Fibroblast of mammary gland (primary cell): ENCODE results near the gene ATAD5.
"Not testable (repeated sequence)": the region's sequence is repeated elsewhere in the genome, so short reads cannot be mapped to it uniquely, and the experiment has no call there.

Source experiments
- DNase-seq: peaks from one replicate; pipeline ENCODE4 v3.0.0-alpha.2; 2010; ENCODE audit warnings: low read depth
- H3K4me3 ChIP-seq: 2 replicates; pipeline ENCODE4 v1.5.1; 2011; ENCODE audit warnings: low read depth, mild to moderate bottlenecking, low read length, moderate library complexity; ENCODE audit not compliant: control insufficient read depth
- TF ChIP-seq, protein P1 (sequence below): conservative IDR thresholded peaks from 2 replicates; pipeline ENCODE4 v1.5.1; 2011; ENCODE audit warnings: low read depth, low read length, inconsistent platforms; ENCODE audit not compliant: control insufficient read depth, insufficient read depth

Gene ATAD5

DNA sequence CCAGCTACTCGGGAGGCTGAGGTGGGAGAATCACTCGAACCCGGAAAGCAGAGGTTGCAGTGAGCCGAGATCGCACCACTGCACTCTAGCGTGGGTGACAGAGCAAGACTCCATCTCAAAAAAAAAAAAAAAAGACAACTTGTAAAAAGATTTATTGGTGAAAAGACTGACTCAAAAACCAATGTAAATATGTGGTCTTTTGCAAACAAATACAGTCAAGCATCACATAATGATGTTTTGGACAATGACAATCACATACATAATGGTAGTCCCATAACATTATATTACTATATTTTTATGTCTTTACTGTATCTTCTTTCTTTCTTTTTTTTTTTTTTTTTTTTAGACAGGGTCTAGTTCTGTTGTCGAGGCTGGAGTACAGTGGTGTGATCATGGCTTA, 15.6 kb upstream of the ATAD5 start:
- TF ChIP-seq, protein P1, sequence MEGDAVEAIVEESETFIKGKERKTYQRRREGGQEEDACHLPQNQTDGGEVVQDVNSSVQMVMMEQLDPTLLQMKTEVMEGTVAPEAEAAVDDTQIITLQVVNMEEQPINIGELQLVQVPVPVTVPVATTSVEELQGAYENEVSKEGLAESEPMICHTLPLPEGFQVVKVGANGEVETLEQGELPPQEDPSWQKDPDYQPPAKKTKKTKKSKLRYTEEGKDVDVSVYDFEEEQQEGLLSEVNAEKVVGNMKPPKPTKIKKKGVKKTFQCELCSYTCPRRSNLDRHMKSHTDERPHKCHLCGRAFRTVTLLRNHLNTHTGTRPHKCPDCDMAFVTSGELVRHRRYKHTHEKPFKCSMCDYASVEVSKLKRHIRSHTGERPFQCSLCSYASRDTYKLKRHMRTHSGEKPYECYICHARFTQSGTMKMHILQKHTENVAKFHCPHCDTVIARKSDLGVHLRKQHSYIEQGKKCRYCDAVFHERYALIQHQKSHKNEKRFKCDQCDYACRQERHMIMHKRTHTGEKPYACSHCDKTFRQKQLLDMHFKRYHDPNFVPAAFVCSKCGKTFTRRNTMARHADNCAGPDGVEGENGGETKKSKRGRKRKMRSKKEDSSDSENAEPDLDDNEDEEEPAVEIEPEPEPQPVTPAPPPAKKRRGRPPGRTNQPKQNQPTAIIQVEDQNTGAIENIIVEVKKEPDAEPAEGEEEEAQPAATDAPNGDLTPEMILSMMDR, result no peak
- no peak overlapping the region for H3K4me3 ChIP-seq
- DNase-seq, result no peak

DNA sequence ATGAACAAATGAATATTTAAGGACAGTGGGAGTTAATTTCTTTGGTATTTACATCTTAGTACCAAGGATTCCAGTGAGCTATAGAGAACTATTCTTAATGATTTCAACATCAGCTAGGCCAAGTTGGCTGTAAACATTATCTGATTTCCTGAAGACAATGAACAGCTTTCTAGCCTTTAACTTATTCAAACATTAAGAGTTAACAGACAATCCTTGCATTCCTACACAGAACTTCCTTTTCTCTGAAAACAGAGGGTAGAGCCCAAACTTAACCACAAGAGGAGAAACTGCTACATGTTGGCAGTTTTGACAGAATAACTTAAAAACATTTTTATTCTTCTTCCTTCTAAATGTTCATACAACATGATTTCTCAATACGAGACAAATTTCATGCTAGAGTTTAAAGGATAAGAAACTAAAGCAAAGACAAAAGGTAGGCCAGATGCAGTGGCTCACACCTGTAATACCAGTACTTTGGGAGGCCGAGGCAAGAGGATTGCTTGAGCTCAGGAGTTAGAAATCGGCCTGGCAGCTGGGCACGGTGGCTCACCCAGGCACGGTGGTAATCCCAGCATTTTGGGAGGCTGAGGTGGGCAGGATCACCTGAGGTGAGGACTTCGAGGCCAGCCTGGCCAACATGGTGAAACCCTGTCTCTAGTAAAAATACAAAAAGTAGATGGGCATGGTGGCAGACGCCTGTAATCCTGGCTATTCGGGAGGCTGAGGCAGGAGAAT, 11.6 kb upstream of the ATAD5 start:
- H3K4me3 ChIP-seq, result no peak overlapping the region
- DNase-seq, result no peak

DNA sequence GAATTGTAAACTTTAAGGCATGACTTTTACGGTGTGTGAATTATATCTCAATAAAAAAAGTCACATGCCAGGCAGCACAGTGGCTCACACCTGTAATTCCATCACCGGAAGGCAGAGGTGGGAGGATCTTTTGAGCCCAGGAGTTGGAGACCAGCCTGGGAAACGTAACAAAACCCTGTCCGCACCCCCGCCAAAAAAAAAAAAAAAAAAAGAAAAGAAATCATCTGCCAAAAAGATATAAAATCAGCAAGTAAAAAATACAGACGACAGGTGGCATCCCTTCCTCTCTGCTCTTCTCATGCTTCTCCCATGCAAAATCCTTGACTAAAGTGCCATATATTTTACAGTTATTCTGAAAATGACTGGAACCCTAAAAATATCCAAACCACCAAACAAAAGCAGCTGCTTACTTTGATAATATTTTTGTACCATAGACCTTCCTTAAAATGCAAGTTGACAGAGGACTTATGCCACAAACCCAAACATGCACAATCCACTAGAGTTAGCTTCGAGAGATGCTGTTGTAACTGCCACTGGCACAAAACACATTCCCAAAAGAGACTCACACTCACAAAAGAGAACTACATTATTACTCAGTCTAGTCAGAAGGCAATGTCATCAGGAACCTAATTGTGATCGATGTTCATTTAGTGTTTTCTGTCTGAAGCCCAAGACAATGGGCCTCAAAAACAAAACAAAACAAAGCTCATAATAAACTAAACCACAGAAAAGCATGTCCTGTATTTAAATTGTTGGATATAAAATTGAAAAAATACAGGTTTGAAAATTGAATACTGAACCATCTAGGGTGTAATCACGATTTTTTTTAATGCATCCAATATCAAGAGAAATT, 9.7 kb upstream of the ATAD5 start:
- TF ChIP-seq, protein P1, result no peak
- no peak for DNase-seq
- no peak overlapping the region for H3K4me3 ChIP-seq

More for the DNA sequence above, 11.6 kb upstream of the ATAD5 start:
- TF ChIP-seq, protein P1, result no peak

DNA sequence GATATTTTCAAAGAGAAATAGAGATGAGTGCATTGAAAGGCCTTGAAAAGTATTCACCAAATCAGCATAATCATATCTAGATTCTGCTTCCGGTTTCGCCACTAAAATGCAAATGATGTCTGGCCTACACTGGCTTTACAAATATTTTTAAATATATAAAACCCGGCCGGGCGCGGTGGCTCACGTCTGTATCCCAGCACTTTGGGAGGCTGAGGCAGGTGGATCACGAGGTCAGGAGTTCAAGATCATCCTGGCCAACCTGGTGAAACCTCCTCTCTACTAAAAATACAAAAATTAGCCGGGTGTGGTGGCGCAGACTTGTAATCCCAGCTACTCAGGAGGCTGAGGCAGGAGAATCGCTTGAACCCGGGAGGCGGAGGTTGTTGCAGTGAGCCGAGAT, 8.8 kb upstream of the ATAD5 start:
- DNase-seq, H3K4me3 ChIP-seq: not testable (repeated sequence)

DNA sequence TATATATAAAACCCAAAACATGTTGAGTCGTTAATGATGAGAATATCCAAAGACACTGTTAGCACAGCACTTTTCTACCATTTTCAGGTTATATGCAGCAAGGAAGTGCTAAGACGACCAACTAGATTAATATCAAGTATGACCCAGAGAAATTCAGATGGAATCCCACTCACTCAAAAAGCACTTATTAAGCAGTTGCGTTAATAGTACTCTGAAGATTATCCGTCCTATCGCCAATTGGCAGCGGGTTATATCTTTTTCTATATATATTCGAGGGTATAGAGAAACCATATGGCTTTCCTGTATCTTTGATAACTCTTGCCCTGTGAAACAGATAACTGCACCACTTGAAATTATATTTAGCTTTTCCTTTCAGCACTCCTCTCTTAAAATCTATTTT, 8.3 kb upstream of the ATAD5 start:
- DNase-seq, result no peak
- peak overlapping the region; percentile 95 for H3K4me3 ChIP-seq
- TF ChIP-seq, protein P1, result no peak

GRCh38 chr17:30824002-30824355, 7.8 kb upstream of the ATAD5 start:
- DNase-seq, result no peak
- H3K4me3 ChIP-seq, result peak overlapping the region; percentile 95
- TF ChIP-seq, protein P1, result no peak
